Thymus (tissue), 11 donors: Measurements from ENCODE around the gene INO80C. TPM values are rescaled to one million over a fixed set of nuclear protein-coding genes. Genes with fewer than 3 reads are reported as not detected.

Experiments
- DNase-seq, 9 donors: peaks; one replicate each; pipeline ENCODE4 v3.0.0-alpha.2; 2013; ENCODE audit warnings: low spot score in 9 of 9, low read depth in 6 of 9, missing footprints in 1 of 9
- H3K27ac ChIP-seq, 2 donors: one replicate each; pipeline ENCODE4 v1.5.1; 2013; ENCODE audit warnings: control low read depth in 1 of 2, low read depth in 1 of 2, low read length in 1 of 2, mild to moderate bottlenecking in 1 of 2, moderate library complexity in 1 of 2
- H3K27me3 ChIP-seq, 2 donors: one replicate each; pipeline ENCODE4 v1.5.1; 2013; ENCODE audit warnings: low read length in 1 of 2; ENCODE audit not compliant: control insufficient read depth in 2 of 2, insufficient read depth in 1 of 2
- H3K36me3 ChIP-seq, 2 donors: one replicate each; pipeline ENCODE4 v1.5.1; 2013; ENCODE audit warnings: low read length in 1 of 2, mild to moderate bottlenecking in 1 of 2, moderate library complexity in 1 of 2; ENCODE audit not compliant: control insufficient read depth in 2 of 2, insufficient read depth in 2 of 2
- H3K4me1 ChIP-seq, 2 donors: one replicate each; pipeline ENCODE4 v1.5.1; 2013; ENCODE audit warnings: low read length in 2 of 2; ENCODE audit not compliant: control insufficient read depth in 2 of 2, insufficient read depth in 2 of 2
- H3K4me3 ChIP-seq, 2 donors: one replicate each; pipeline ENCODE4 v1.5.1; 2013; ENCODE audit warnings: low read length in 2 of 2, control low read depth in 1 of 2, mild to moderate bottlenecking in 1 of 2
- H3K9me3 ChIP-seq, 2 donors: one replicate each; pipeline ENCODE4 v1.5.1; 2013; ENCODE audit warnings: low read length in 1 of 2, mild to moderate bottlenecking in 1 of 2; ENCODE audit not compliant: control insufficient read depth in 2 of 2, insufficient read depth in 1 of 2
- WGBS: extraction: QIAGEN DNeasy Blood & Tissue Kit; methylation state at CpG from one replicate; pipeline ENCODE4 v1.1.7; 2013; 5-methylcytosine and 5-hydroxymethylcytosine counted together
- polyA plus RNA-seq: library from polyadenylated mRNA; stranded (reverse); fragments of 200-250 nt; gene quantifications from one replicate; pipeline ENCODE4 v1.2.3, GENCODE V29; 2013
- total RNA-seq: library from RNA; stranded (reverse); fragments of 120-200 nt; gene quantifications from one replicate; pipeline ENCODE4 v1.2.4, GENCODE V29; 2013
- donor health status: healthy.

Gene INO80C
- total and polyA plus RNA-seq, 2 donors: 7.1 to 32.6 TPM

- Histone ChIP-seq H3K4me1 (no peaks in the 10 kb centered on the region), H3K36me3 (no peaks in the 10 kb centered on the region), H3K4me3 (no peak overlapping the region), H3K27me3 (no peaks in the 10 kb centered on the region), H3K9me3 (no peaks in the 10 kb centered on the region), H3K27ac (no peak overlapping the region)
- no peak for DNase-seq
- 96% methylated on average over 2 of the region's 2 CpGs for WGBS
Measured at GRCh38 chr18:35437836-35438235, 59.9 kb downstream of the INO80C start.

DNA sequence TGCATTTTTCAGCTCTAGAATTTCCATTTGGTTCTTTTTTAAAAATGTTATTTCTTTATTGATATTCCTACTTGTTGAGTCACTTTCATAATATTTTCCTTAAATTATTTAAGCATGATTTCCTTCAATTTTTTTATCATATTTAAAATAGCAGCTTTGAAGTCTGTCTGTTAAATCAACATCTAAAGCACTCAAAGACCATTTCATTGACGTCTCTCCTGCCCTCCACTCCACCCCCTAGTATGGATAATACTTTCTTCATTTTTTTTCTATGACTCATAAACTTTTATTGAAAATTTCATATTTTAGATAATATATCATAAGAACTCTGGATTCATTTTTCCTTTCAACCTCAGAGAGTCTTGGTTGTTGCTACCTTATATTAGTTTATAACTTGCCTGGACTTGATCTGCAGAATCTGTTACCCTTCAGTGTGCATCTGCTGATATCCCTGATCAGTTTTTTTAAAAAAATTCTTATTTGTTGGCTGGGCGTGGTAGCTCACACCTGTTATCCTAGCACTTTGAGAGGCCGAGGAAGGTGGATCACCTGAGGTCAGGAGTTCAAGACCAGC lies 61.6 kb downstream of the INO80C start:
- no peaks in the 10 kb centered on the region for H3K36me3 ChIP-seq
- 76% methylated on average over 3 of the region's 3 CpGs for WGBS
- H3K27ac ChIP-seq: no peak overlapping the region
- no peak overlapping the region for H3K4me3 ChIP-seq
- no peaks in the 10 kb centered on the region for H3K9me3 ChIP-seq
- H3K4me1 ChIP-seq: no peaks in the 10 kb centered on the region
- DNase-seq: no peak
- H3K27me3 ChIP-seq: no peaks in the 10 kb centered on the region

GRCh38 chr18:35435401-35435800 lies 62.4 kb downstream of the INO80C start:
- Histone ChIP-seq H3K4me3 (no peak overlapping the region), H3K9me3 (no peaks in the 10 kb centered on the region), H3K36me3 (no peaks in the 10 kb centered on the region), H3K27me3 (no peaks in the 10 kb centered on the region), H3K4me1 (no peaks in the 10 kb centered on the region), H3K27ac (no peak overlapping the region)
- DNase-seq: no peak
- WGBS: 95% methylated on average over 3 of the region's 3 CpGs

DNA sequence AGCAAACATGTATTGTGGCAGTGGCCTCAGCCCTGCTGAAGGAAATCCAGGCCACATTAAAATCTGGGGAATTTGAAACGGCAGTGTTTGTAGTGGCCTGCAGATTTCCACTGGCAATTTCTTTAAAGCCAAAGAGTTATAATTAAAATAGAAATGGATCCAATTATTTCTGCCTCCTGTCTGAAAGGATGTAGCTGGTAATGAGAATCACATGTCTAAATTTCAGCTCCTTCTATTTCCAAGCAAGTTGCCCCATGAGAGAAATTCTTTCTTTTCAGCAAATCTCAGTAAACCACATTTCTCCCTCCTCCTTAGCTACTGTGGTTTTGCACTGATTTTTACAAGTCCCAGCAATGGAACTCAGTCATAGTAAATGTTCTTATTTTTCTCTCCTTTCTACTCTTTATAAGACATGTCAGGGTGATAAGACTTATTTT lies 65.2 kb downstream of the INO80C start:
- no peaks in the 10 kb centered on the region for H3K27me3 ChIP-seq

GRCh38 chr18:35431374-35431741 lies 66.4 kb downstream of the INO80C start:
- no peak overlapping the region for H3K4me3 ChIP-seq
- no peaks in the 10 kb centered on the region for H3K9me3 ChIP-seq
- no peaks in the 10 kb centered on the region for H3K27me3 ChIP-seq
- H3K27ac ChIP-seq: no peak overlapping the region
- 95% methylated on average over 6 of the region's 6 CpGs for WGBS
- no peaks in the 10 kb centered on the region for H3K4me1 ChIP-seq
- H3K36me3 ChIP-seq: no peaks in the 10 kb centered on the region
- DNase-seq: no peak

More for the DNA sequence above, 65.2 kb downstream of the INO80C start:
- Histone ChIP-seq H3K4me3 (no peak overlapping the region), H3K9me3 (no peaks in the 10 kb centered on the region), H3K27ac (no peak overlapping the region), H3K4me1 (no peaks in the 10 kb centered on the region), H3K36me3 (no peaks in the 10 kb centered on the region)
- DNase-seq: no peak
- 77% methylated on average over 1 of the region's 1 CpG for WGBS

DNA sequence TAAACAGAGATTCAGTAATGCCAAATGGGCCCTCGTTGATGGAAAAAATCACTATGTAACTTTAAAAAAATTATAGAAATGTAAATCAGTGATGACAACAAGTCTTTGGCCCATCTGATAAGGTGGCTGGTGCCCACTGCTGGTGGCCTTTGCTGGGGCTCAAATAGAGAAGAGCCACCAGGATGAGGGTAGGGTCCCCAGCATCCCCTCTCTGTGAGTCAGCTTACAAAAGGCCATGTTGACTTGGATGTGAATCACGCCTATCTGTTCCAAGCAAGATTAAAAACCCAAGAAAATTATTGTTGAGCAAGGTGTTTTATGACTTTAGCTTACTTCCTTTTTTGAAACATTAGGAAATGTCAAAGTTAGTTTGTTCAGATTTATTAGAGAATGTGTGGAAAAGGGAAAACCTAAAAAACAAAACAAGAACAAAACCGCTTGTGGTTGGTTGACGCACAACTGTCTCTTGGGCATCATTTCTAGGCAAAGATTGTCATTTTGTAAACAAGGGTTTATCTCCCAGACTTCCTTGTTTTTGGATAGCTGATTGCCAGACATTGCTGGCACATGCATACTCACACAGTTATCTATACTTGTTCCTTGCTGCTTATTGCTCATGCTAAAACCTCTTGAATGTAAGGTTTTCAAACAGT lies 66.9 kb downstream of the INO80C start:
- Histone ChIP-seq H3K27me3 (no peaks in the 10 kb centered on the region), H3K36me3 (no peaks in the 10 kb centered on the region), H3K4me1 (no peaks in the 10 kb centered on the region), H3K4me3 (no peak overlapping the region), H3K9me3 (no peaks in the 10 kb centered on the region), H3K27ac (no peak overlapping the region)
- DNase-seq: no peak
- WGBS: 59% methylated on average over 4 of the region's 4 CpGs

- no peaks in the 10 kb centered on the region for H3K27me3 ChIP-seq
- WGBS: 96% methylated on average over 5 of the region's 5 CpGs
- DNase-seq: no peak
Measured at GRCh38 chr18:35426786-35427185, 71.0 kb downstream of the INO80C start.

DNA sequence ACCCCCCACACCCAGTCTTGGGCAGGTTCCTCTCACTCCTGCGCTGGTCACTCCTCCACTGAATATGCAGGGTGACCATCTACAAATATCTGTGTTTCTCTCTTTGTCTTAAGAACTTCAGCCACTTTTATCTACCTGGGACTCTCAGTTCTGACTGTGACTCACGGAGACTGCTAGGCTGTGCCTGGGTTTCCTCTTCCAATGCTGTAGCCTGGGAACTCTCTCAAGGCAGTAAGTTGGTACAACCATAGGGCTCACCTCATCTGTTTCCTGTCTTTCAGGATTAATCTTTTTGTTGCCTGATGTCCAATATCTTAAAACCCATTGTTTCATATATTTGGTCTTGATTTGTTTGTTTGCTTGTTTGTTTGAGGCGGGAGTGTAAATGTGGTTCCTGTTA lies 73.4 kb downstream of the INO80C start:
- no peak for DNase-seq
- no peaks in the 10 kb centered on the region for H3K36me3 ChIP-seq
- no peaks in the 10 kb centered on the region for H3K4me1 ChIP-seq
- 99% methylated on average over 3 of the region's 3 CpGs for WGBS
- no peaks in the 10 kb centered on the region for H3K27me3 ChIP-seq
- H3K27ac ChIP-seq: no peak overlapping the region
- H3K4me3 ChIP-seq: no peak overlapping the region
- H3K9me3 ChIP-seq: no peaks in the 10 kb centered on the region

More at GRCh38 chr18:35426786-35427185, 71.0 kb downstream of the INO80C start:
- no peak overlapping the region for H3K4me3 ChIP-seq
- H3K36me3 ChIP-seq: no peaks in the 10 kb centered on the region
- H3K27ac ChIP-seq: no peak overlapping the region
- no peaks in the 10 kb centered on the region for H3K4me1 ChIP-seq
- H3K9me3 ChIP-seq: no peaks in the 10 kb centered on the region

DNA sequence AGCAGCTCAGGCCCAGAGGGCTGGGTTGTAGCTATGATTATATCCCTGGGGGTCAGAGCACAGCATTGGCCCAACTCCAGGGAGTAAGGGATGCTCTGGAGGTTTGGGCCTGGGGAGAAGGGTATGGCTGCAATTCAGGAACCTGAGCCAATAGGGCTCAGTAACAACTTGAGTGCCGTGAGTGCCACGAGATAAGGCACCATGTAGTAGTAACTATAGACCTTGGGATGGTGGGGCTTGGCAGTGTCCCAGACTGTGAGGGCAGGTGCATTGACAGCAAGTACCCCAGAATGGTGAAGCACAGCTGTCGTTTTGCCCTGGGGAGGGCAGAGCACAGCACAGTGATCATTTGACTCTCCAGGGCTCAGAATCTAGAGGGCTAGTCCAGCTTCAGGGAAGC lies 75.5 kb downstream of the INO80C start:
- no peak overlapping the region for H3K27ac ChIP-seq
- WGBS: 97% methylated on average over 3 of the region's 3 CpGs
- no peaks in the 10 kb centered on the region for H3K27me3 ChIP-seq
- no peak overlapping the region for H3K4me3 ChIP-seq
- H3K9me3 ChIP-seq: no peaks in the 10 kb centered on the region
- no peaks in the 10 kb centered on the region for H3K36me3 ChIP-seq
- no peaks in the 10 kb centered on the region for H3K4me1 ChIP-seq
- no peak for DNase-seq
